Osteocyte (in vitro differentiated cells): Measurements from ENCODE around the gene ANXA8L1. TPM values are rescaled to one million over a fixed set of nuclear protein-coding genes. Genes with fewer than 3 reads are reported as not detected.
"Not testable (repeated sequence)": the region's sequence is repeated elsewhere in the genome, so short reads cannot be mapped to it uniquely, and the experiment has no call there.

Experiments used
- DNase-seq: peaks from one replicate; pipeline ENCODE4 v3.0.0; 2021; ENCODE audit warnings: mixed read lengths; ENCODE audit not compliant: unreplicated experiment; ENCODE audit errors: extremely low spot score
- H3K27ac Mint-ChIP-seq: one replicate; pipeline ENCODE4 v1.8.0; 2021; ENCODE audit warnings: mild to moderate bottlenecking, mixed read lengths; ENCODE audit not compliant: unreplicated experiment
- H3K27me3 Mint-ChIP-seq: one replicate; pipeline ENCODE4 v1.8.0; 2021; ENCODE audit warnings: mixed read lengths; ENCODE audit not compliant: unreplicated experiment
- H3K36me3 Mint-ChIP-seq: one replicate; pipeline ENCODE4 v1.8.0; 2021; ENCODE audit warnings: mixed read lengths; ENCODE audit not compliant: unreplicated experiment
- H3K4me1 Mint-ChIP-seq: one replicate; pipeline ENCODE4 v1.8.0; 2021; ENCODE audit warnings: mixed read lengths; ENCODE audit not compliant: unreplicated experiment
- H3K4me3 Mint-ChIP-seq: one replicate; pipeline ENCODE4 v1.8.0; 2021; ENCODE audit warnings: mild to moderate bottlenecking, moderate library complexity, mixed read lengths; ENCODE audit not compliant: unreplicated experiment
- H3K9me3 Mint-ChIP-seq: one replicate; pipeline ENCODE4 v1.8.0; 2021; ENCODE audit warnings: mixed read lengths; ENCODE audit not compliant: unreplicated experiment
- CTCF ChIP-seq: fragments of 200-600 bp; sonication (generic); IDR thresholded peaks from 2 replicates; pipeline ENCODE4 v1.5.0; 2021; ENCODE audit warnings: antibody characterized with exemption, mild to moderate bottlenecking, moderate library complexity
- total RNA-seq: library from RNA; stranded (reverse); gene quantifications from 2 replicates; pipeline ENCODE4 v1.2.1, GENCODE V29; 2021

ANXA8L1 gene
- total RNA-seq, 1 donor from 2014 or later = not detected

GRCh38 chr10:46329690-46330016, 45.9 kb upstream of the ANXA8L1 start:
- DNase-seq = no peak
- Mint-ChIP-seq H3K9me3 (no peaks in the 10 kb centered on the region), H3K4me3 (no peak overlapping the region), H3K4me1 (no peaks in the 10 kb centered on the region), H3K27me3 (peaks cover 28% of the 10 kb centered on the region), H3K36me3 (no peaks in the 10 kb centered on the region), H3K27ac (no peak overlapping the region)
- TF ChIP-seq CTCF = no peak

- TF ChIP-seq CTCF = no peak
- DNase-seq = no peak
- no peaks in the 10 kb centered on the region for H3K4me1 Mint-ChIP-seq
- H3K27ac Mint-ChIP-seq = no peak overlapping the region
- no peak overlapping the region for H3K4me3 Mint-ChIP-seq
- no peaks in the 10 kb centered on the region for H3K36me3 Mint-ChIP-seq
- no peaks in the 10 kb centered on the region for H3K9me3 Mint-ChIP-seq
- peaks cover 28% of the 10 kb centered on the region for H3K27me3 Mint-ChIP-seq
Measured at GRCh38 chr10:46330894-46331293, 44.7 kb upstream of the ANXA8L1 start.

GRCh38 chr10:46365484-46365883, 10.1 kb upstream of the ANXA8L1 start:
- not testable (repeated sequence) for H3K27ac Mint-ChIP-seq, H3K9me3 Mint-ChIP-seq, H3K4me3 Mint-ChIP-seq, DNase-seq, H3K4me1 Mint-ChIP-seq, H3K27me3 Mint-ChIP-seq, H3K36me3 Mint-ChIP-seq

GRCh38 chr10:46367209-46367608, 8.4 kb upstream of the ANXA8L1 start:
- H3K27ac Mint-ChIP-seq, DNase-seq, H3K9me3 Mint-ChIP-seq, H3K4me3 Mint-ChIP-seq, H3K4me1 Mint-ChIP-seq, H3K27me3 Mint-ChIP-seq, H3K36me3 Mint-ChIP-seq: not testable (repeated sequence)

GRCh38 chr10:46367666-46368240, 7.8 kb upstream of the ANXA8L1 start:
- not testable (repeated sequence) for DNase-seq, H3K4me1 Mint-ChIP-seq, H3K9me3 Mint-ChIP-seq, H3K4me3 Mint-ChIP-seq, H3K36me3 Mint-ChIP-seq, H3K27ac Mint-ChIP-seq, H3K27me3 Mint-ChIP-seq

- H3K27ac Mint-ChIP-seq, H3K36me3 Mint-ChIP-seq: not testable (repeated sequence)
Measured at GRCh38 chr10:46368956-46369355, 6.6 kb upstream of the ANXA8L1 start.

GRCh38 chr10:46374410-46374809, 1.2 kb upstream of the ANXA8L1 start:
- H3K4me1 Mint-ChIP-seq, H3K27ac Mint-ChIP-seq, H3K36me3 Mint-ChIP-seq, H3K27me3 Mint-ChIP-seq, DNase-seq, H3K4me3 Mint-ChIP-seq, H3K9me3 Mint-ChIP-seq: not testable (repeated sequence)

More at GRCh38 chr10:46368956-46369355, 6.6 kb upstream of the ANXA8L1 start:
- H3K4me3 Mint-ChIP-seq, DNase-seq, H3K4me1 Mint-ChIP-seq, H3K9me3 Mint-ChIP-seq, H3K27me3 Mint-ChIP-seq: not testable (repeated sequence)

- not testable (repeated sequence) for H3K4me3 Mint-ChIP-seq, H3K36me3 Mint-ChIP-seq, H3K4me1 Mint-ChIP-seq, H3K9me3 Mint-ChIP-seq, DNase-seq, H3K27me3 Mint-ChIP-seq, H3K27ac Mint-ChIP-seq
Measured at GRCh38 chr10:46377022-46377421, 1.4 kb downstream of the ANXA8L1 start.

- not testable (repeated sequence) for H3K4me1 Mint-ChIP-seq, H3K27me3 Mint-ChIP-seq, H3K27ac Mint-ChIP-seq, H3K4me3 Mint-ChIP-seq, H3K36me3 Mint-ChIP-seq, H3K9me3 Mint-ChIP-seq, DNase-seq
Measured at GRCh38 chr10:46377651-46378050, 2.1 kb downstream of the ANXA8L1 start.

GRCh38 chr10:46378108-46378507, 2.5 kb downstream of the ANXA8L1 start:
- not testable (repeated sequence) for H3K27ac Mint-ChIP-seq, DNase-seq, H3K4me3 Mint-ChIP-seq, H3K9me3 Mint-ChIP-seq, H3K4me1 Mint-ChIP-seq, H3K27me3 Mint-ChIP-seq, H3K36me3 Mint-ChIP-seq

- H3K4me1 Mint-ChIP-seq, DNase-seq, H3K36me3 Mint-ChIP-seq, H3K27ac Mint-ChIP-seq, H3K27me3 Mint-ChIP-seq, H3K4me3 Mint-ChIP-seq, H3K9me3 Mint-ChIP-seq: not testable (repeated sequence)
Measured at GRCh38 chr10:46379233-46379848, 3.8 kb downstream of the ANXA8L1 start.
